H1 (cell line): ENCODE measurements around the gene GAN. TPM values are rescaled to one million over a fixed set of nuclear protein-coding genes. Genes with fewer than 3 reads are reported as not detected.
A peak's percentile ranks its signal among the peaks of the same experiment; 100 is the strongest.

Experiments
- CTCF ChIA-PET: fragments of 300-600 bp; sonication (Branson Sonifier 250); formaldehyde crosslinking; loops from one replicate; lab custom pipeline; 2021; ENCODE audit not compliant: partially characterized antibody; lab: Charles Lee
- POLR2A ChIA-PET: fragments of 300-600 bp; sonication (Branson Sonifier 250); formaldehyde crosslinking; loops from one replicate; lab custom pipeline; 2021; ENCODE audit warnings: inconsistent platforms; ENCODE audit not compliant: partially characterized antibody; lab: Charles Lee
- DNase-seq, 2 experiments: peaks; one replicate each; pipeline versions ENCODE4 v3.0.0 to v3.0.0-alpha.2; 2010 to 2022; ENCODE audit warnings: low spot score in 2 of 2, low read depth in 1 of 2, mixed read lengths in 1 of 2
- FAIRE-seq: peaks from 2 replicates; lab custom pipeline; 2011; peaks lifted over from hg19 to GRCh38; lab: Jason Lieb, UNC
- H2AFZ ChIP-seq: 2 replicates; pipeline ENCODE4 v1.8.1; 2012; ENCODE audit warnings: low read length, inconsistent platforms
- H2AK5ac ChIP-seq: 2 replicates; pipeline ENCODE4 v1.6.1; 2013; ENCODE audit warnings: low read depth, low read length
- H2BK120ac ChIP-seq: replicated peaks from 2 replicates; pipeline ENCODE3; 2013; ENCODE audit warnings: low read depth, low read length, inconsistent platforms
- H2BK12ac ChIP-seq: 2 replicates; pipeline ENCODE4 v1.6.1; 2013; ENCODE audit warnings: low read depth, low read length
- H2BK15ac ChIP-seq: 2 replicates; pipeline ENCODE4 v1.6.1; 2013; ENCODE audit warnings: low read length
- H2BK20ac ChIP-seq: 2 replicates; pipeline ENCODE4 v1.6.1; 2013; ENCODE audit warnings: low read length
- H2BK5ac ChIP-seq: 2 replicates; pipeline ENCODE4 v1.6.1; 2013; ENCODE audit warnings: low read depth, low read length
- H3K14ac ChIP-seq: 2 replicates; pipeline ENCODE4 v1.6.1; 2013; ENCODE audit warnings: inconsistent platforms; ENCODE audit not compliant: insufficient read length
- H3K18ac ChIP-seq: 2 replicates; pipeline ENCODE4 v1.6.1; 2013; ENCODE audit warnings: low read length; ENCODE audit errors: extremely low read depth
- H3K23ac ChIP-seq: 2 replicates; pipeline ENCODE4 v1.6.1; 2013; ENCODE audit warnings: inconsistent platforms; ENCODE audit not compliant: insufficient read length
- H3K23me2 ChIP-seq: 2 replicates; pipeline ENCODE4 v1.6.1; 2013; ENCODE audit warnings: low read depth, low read length
- H3K27ac ChIP-seq: 2 replicates; pipeline ENCODE4 v1.6.1; 2011; ENCODE audit warnings: low read depth, low read length, inconsistent platforms
- H3K27me3 ChIP-seq, 4 experiments: replicated peaks in 1 of 4; 1 replicate in 1 of 4; 2 replicates in 3 of 4; pipeline versions ENCODE4 v1.6.1 to v1.8.1; 2011 to 2013; ENCODE audit warnings: low read length in 3 of 4, mild to moderate bottlenecking in 3 of 4, inconsistent platforms in 2 of 4, mixed read lengths in 2 of 4, moderate library complexity in 1 of 4; ENCODE audit not compliant: control insufficient read depth in 3 of 4, insufficient read depth in 3 of 4; ENCODE audit errors: extremely low read depth in 1 of 4
- H3K36me3 ChIP-seq, 4 experiments: 2 replicates each; pipeline versions ENCODE4 v1.6.1 to v1.8.1; 2011 to 2013; ENCODE audit warnings: mild to moderate bottlenecking in 4 of 4, low read length in 3 of 4, moderate library complexity in 2 of 4, control low read depth in 1 of 4, inconsistent platforms in 1 of 4; ENCODE audit not compliant: insufficient read depth in 4 of 4, control insufficient read depth in 2 of 4
- H3K4ac ChIP-seq: replicated peaks from 2 replicates; pipeline ENCODE3; 2013; ENCODE audit warnings: low read length, low read depth, mixed read lengths, inconsistent platforms; ENCODE audit not compliant: insufficient read length
- H3K4me1 ChIP-seq, 4 experiments: replicated peaks in 1 of 4; 1 replicate in 1 of 4; 2 replicates in 3 of 4; pipeline versions ENCODE4 v1.6.1 to v1.8.1; 2011 to 2013; ENCODE audit warnings: low read length in 3 of 4, inconsistent platforms in 2 of 4, mixed read lengths in 1 of 4; ENCODE audit not compliant: insufficient read depth in 4 of 4, control insufficient read depth in 3 of 4
- H3K4me2 ChIP-seq, 2 experiments: 2 replicates each; pipeline versions ENCODE4 v1.6.1 to v1.8.1; 2011 to 2013; ENCODE audit warnings: low read depth in 2 of 2, low read length in 2 of 2, control low read depth in 1 of 2, inconsistent platforms in 1 of 2, mild to moderate bottlenecking in 1 of 2; ENCODE audit not compliant: insufficient read depth in 1 of 2
- H3K4me3 ChIP-seq, 4 experiments: fragments of 200-600, 300-600 bp in 1 of 4; sonication (generic), shearing (Covaris generic), sonication (Bioruptor Twin) in 1 of 4; 2 replicates each; pipeline versions ENCODE4 v1.5.1 to v1.8.1; 2011 to 2016; ENCODE audit warnings: low read length in 4 of 4, low read depth in 3 of 4, control low read depth in 2 of 4, inconsistent platforms in 2 of 4, mild to moderate bottlenecking in 2 of 4, mixed read lengths in 1 of 4, moderate library complexity in 1 of 4; ENCODE audit not compliant: insufficient read depth in 2 of 4; ENCODE audit errors: extremely low read depth in 1 of 4
- H3K56ac ChIP-seq: replicated peaks from 2 replicates; pipeline ENCODE3; 2013; ENCODE audit warnings: low read depth, mild to moderate bottlenecking, mixed read lengths, low read length, inconsistent platforms; ENCODE audit not compliant: insufficient read length
- H3K79me1 ChIP-seq: 2 replicates; pipeline ENCODE4 v1.6.1; 2013; ENCODE audit warnings: low read depth, low read length, control low read depth
- H3K79me2 ChIP-seq, 2 experiments: 2 replicates each; pipeline versions ENCODE4 v1.6.1 to v1.8.1; 2012 to 2013; ENCODE audit warnings: low read length in 2 of 2, mild to moderate bottlenecking in 2 of 2, inconsistent platforms in 1 of 2; ENCODE audit not compliant: insufficient read depth in 2 of 2, control insufficient read depth in 1 of 2
- H3K9ac ChIP-seq, 4 experiments: replicated peaks in 1 of 4; 1 replicate in 1 of 4; 2 replicates in 3 of 4; pipeline versions ENCODE4 v1.6.1 to v1.8.1; 2011 to 2013; ENCODE audit warnings: low read depth in 3 of 4, low read length in 3 of 4, control low read depth in 2 of 4, mild to moderate bottlenecking in 2 of 4, moderate library complexity in 2 of 4, inconsistent platforms in 1 of 4; ENCODE audit errors: extremely low read depth in 1 of 4
- H3K9me3 ChIP-seq, 2 experiments: 2 replicates each; pipeline versions ENCODE4 v1.6.1 to v1.8.1; 2012 to 2013; ENCODE audit warnings: mild to moderate bottlenecking in 2 of 2, moderate library complexity in 2 of 2, control low read depth in 1 of 2, inconsistent platforms in 1 of 2, low read depth in 1 of 2, low read length in 1 of 2, mixed read lengths in 1 of 2; ENCODE audit not compliant: insufficient read depth in 2 of 2
- H4K20me1 ChIP-seq, 2 experiments: replicated peaks in 1 of 2; 2 replicates each; pipeline versions ENCODE3 to v1.8.1; 2011 to 2013; ENCODE audit warnings: inconsistent platforms in 2 of 2, low read length in 2 of 2, mild to moderate bottlenecking in 1 of 2; ENCODE audit not compliant: insufficient read depth in 2 of 2, control insufficient read depth in 1 of 2
- H4K5ac ChIP-seq: 2 replicates; pipeline ENCODE4 v1.6.1; 2013; ENCODE audit warnings: low read length, low read depth, mixed read lengths, inconsistent platforms; ENCODE audit not compliant: insufficient read length
- H4K8ac ChIP-seq: 2 replicates; pipeline ENCODE4 v1.8.0; 2013; ENCODE audit warnings: mild to moderate bottlenecking, moderate library complexity, low read length, inconsistent platforms; ENCODE audit not compliant: insufficient read depth; ENCODE audit errors: extremely low read depth
- H4K91ac ChIP-seq: replicated peaks from 2 replicates; pipeline ENCODE3; 2013; ENCODE audit warnings: low read length, mixed read lengths, inconsistent platforms; ENCODE audit not compliant: insufficient read length
- CBX8 ChIP-seq: fragments of 300-800, 300-1000 bp; sonication (generic); IDR thresholded peaks from 2 replicates; pipeline ENCODE4 v1.7.1; 2016; ENCODE audit warnings: low read depth, low read length, borderline replicate concordance
- HDAC6 ChIP-seq: IDR thresholded peaks from one replicate; pipeline ENCODE4 v1.7.1; 2012; ENCODE audit warnings: low read depth, mild to moderate bottlenecking, inconsistent platforms, low read length, moderate library complexity
- MAFK ChIP-seq: IDR thresholded peaks from 2 replicates; pipeline ENCODE4 v1.6.1; 2012; ENCODE audit warnings: low read depth, mild to moderate bottlenecking, improper control_type of control experiment, low read length
- RAD21 ChIP-seq, 2 experiments: IDR thresholded peaks in 1 of 2; conservative IDR thresholded peaks in 1 of 2; 2 replicates each; pipeline ENCODE4 v1.6.1; 2011; ENCODE audit warnings: low read depth in 2 of 2, low read length in 2 of 2, improper control_type of control experiment in 1 of 2, inconsistent platforms in 1 of 2, mild to moderate bottlenecking in 1 of 2, moderate library complexity in 1 of 2
- WGBS, 2 experiments: shearing (Covaris generic) in 1 of 2; methylation state at CpG; one replicate each; pipeline versions ENCODE4 v1.1.6 to v1.1.7; 2013 to 2015; ENCODE audit warnings: low lambda C conversion rate in 2 of 2, mixed read lengths in 2 of 2, inconsistent platforms in 1 of 2, low coverage in 1 of 2, missing lambda C conversion rate in 1 of 2; ENCODE audit not compliant: insufficient replicate concordance in 2 of 2, insufficient coverage in 1 of 2, insufficient read length in 1 of 2; ENCODE audit errors: extremely low coverage in 1 of 2, missing lambda C conversion rate in 1 of 2; 5-methylcytosine and 5-hydroxymethylcytosine counted together
- polyA plus RNA-seq, 7 experiments: library from polyadenylated mRNA; depleted of rRNA in 3 of 7; stranded (reverse) in 5 of 7; unstranded in 2 of 7; fragments of >200 nt in 5 of 7; fragments of 200-250 nt in 2 of 7; gene quantifications; 1 replicate in 5 of 7; 2 replicates in 1 of 7; 4 replicates in 1 of 7; pipeline versions ENCODE4 v1.2.1 to v1.2.3, GENCODE V29; 2011 to 2013; ENCODE audit warnings: missing spikeins in 2 of 7, mixed read lengths in 2 of 7
- total RNA-seq: library from RNA; stranded (reverse); fragmentation: NEBNext Ultra II Directional; extraction: Animal tissue kit (Norgen Biotek cat#: 25700); gene quantifications from 2 replicates; pipeline ENCODE4 v1.2.1, GENCODE V29; 2021
- TF ChIP-seq, protein P1 (sequence below): IDR thresholded peaks from 2 replicates; pipeline ENCODE4 v1.6.1; 2011; ENCODE audit warnings: low read depth, mild to moderate bottlenecking, low read length; ENCODE audit not compliant: insufficient read depth
- TF ChIP-seq, protein P2 (sequence below), 3 experiments: IDR thresholded peaks; 1 replicate in 2 of 3; 2 replicates in 1 of 3; pipeline versions ENCODE4 v1.5.1 to v1.6.1; 2011; ENCODE audit warnings: low read length in 3 of 3, mild to moderate bottlenecking in 3 of 3, inconsistent platforms in 2 of 3, low read depth in 1 of 3, moderate library complexity in 1 of 3; ENCODE audit not compliant: insufficient read depth in 1 of 3; ENCODE audit errors: control extremely low read depth in 1 of 3

The GAN gene
- total and polyA plus RNA-seq, 2 of the 8 experiments (the other 6 are each of a cell fraction or from before 2014, with no cell fraction given): 4.5 to 23.9 TPM

DNA sequence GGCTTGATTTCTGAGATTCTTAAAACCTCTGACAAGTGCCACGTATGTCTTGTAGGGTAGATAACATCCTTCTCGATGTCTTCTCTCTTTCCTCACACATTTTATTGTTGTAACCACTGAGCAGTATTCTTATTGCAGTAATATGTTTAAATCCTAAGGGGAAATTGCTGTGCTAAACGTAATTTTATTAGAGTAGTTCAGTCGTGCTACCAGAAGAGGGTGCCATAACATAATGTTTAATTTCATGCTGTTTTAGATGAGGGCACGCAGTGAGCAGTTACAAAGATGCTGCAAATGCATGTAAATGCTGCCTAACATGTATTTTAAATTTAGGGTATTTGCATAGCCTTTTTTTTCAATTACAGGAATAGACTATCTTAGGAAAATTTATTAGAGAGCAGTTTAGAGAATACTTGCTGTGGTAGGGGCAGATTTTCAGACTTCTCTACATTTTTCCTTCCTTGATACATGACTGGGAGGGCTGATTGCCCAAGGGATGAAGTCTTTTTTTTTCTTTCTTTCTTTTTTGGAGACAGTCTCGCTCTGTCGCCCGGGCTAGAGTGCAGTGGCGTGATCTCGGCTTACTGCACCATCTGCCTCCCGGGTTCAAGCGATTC, 51.7 kb downstream of the GAN start:
- ChIA-PET POLR2A (interaction anchor here (1.0 kb wide), 1 partner anchor 11 kb away, joined by 3 read pairs; no protein-coding TSS in a partner anchor), CTCF (interaction anchor here (0.6 to 2.3 kb wide), 40 partner anchors 9 to 507 kb away, joined by 3 to 17 read pairs (median 4); partner anchors contain the start of gene GAN)
- Histone ChIP-seq H4K8ac (no peak overlapping the region), H4K5ac (no peak overlapping the region), H2AFZ (no peak overlapping the region), H2BK12ac (no peak overlapping the region), H3K9ac (no peak overlapping the region), H3K79me2 (no peaks in the 10 kb centered on the region), H3K23me2 (no peaks in the 10 kb centered on the region; the same call in 1 of the 2 replicates), H3K56ac (no peak overlapping the region), H3K4me3 (no peak overlapping the region), H3K9me3 (no peaks in the 10 kb centered on the region), H3K27ac (no peak overlapping the region), H2BK5ac (no peak overlapping the region), H3K27me3 (no peaks in the 10 kb centered on the region), H4K20me1 (no peaks in the 10 kb centered on the region), H3K79me1 (no peaks in the 10 kb centered on the region), H3K36me3 (peaks cover 7 to 48% (median 19%) of the 10 kb centered on the region in 4 experiments; a peak in 7 of 8 replicates), H2BK20ac (no peak overlapping the region), H2AK5ac (no peak overlapping the region), H3K4me2 (no peak overlapping the region), H2BK15ac (no peak overlapping the region), H3K23ac (no peak overlapping the region), H3K4me1 (no peaks in the 10 kb centered on the region), H2BK120ac (no peak overlapping the region), H3K14ac (no peak overlapping the region), H3K4ac (no peak overlapping the region), H4K91ac (no peak overlapping the region), H3K18ac (no peak overlapping the region)
- FAIRE-seq (peak; percentile 62), DNase-seq (no peak)
- WGBS, 2 experiments: 74% methylated on average over 12 of the region's 12 CpGs; no CpG with 5 or more reads in 1 of the 2 experiments
- TF ChIP-seq CBX8 (no peak), HDAC6 (no peak), RAD21 (IDR thresholded peaks at IDR 0.05 in 1 of 2, conservative IDR thresholded peaks at IDR 0.05 in 1 of 2; ENCODE audit: low read depth in 2 of 2, low read length in 2 of 2) (peak; percentile 78 to 83), MAFK (peak; percentile 73)
- TF ChIP-seq, protein P1, sequence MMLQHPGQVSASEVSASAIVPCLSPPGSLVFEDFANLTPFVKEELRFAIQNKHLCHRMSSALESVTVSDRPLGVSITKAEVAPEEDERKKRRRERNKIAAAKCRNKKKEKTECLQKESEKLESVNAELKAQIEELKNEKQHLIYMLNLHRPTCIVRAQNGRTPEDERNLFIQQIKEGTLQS: no peak
- TF ChIP-seq, protein P2, sequence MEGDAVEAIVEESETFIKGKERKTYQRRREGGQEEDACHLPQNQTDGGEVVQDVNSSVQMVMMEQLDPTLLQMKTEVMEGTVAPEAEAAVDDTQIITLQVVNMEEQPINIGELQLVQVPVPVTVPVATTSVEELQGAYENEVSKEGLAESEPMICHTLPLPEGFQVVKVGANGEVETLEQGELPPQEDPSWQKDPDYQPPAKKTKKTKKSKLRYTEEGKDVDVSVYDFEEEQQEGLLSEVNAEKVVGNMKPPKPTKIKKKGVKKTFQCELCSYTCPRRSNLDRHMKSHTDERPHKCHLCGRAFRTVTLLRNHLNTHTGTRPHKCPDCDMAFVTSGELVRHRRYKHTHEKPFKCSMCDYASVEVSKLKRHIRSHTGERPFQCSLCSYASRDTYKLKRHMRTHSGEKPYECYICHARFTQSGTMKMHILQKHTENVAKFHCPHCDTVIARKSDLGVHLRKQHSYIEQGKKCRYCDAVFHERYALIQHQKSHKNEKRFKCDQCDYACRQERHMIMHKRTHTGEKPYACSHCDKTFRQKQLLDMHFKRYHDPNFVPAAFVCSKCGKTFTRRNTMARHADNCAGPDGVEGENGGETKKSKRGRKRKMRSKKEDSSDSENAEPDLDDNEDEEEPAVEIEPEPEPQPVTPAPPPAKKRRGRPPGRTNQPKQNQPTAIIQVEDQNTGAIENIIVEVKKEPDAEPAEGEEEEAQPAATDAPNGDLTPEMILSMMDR (IDR thresholded peaks at IDR 0.05; ENCODE audit: control extremely low read depth in 1 of 3, insufficient read depth in 1 of 3, low read depth in 1 of 3, low read length in 3 of 3): peak in 2 of 3 experiments; percentile 43 to 56; a peak in 2 of 4 replicates
